Stimulated activated naive CD8-positive, alpha-beta T cell treated with anti-CD3 and anti-CD28 coated beads, Interleukin-15, amount 100 ng/mL, for 72 hours (primary cell): ENCODE data around the gene PRRG4.
A peak's percentile ranks its signal among the peaks of the same experiment; 100 is the strongest.
"Not testable (repeated sequence)": the region's sequence is repeated elsewhere in the genome, so short reads cannot be mapped to it uniquely, and the experiment has no call there.

ENCODE experiments used
- ATAC-seq: fragments of 150-1000 bp; cut with Tn5 transposase; 2 replicates; pipeline ENCODE4 v1.10.0; 2021; ENCODE audit warnings: mild to moderate bottlenecking, moderate library complexity
- DNase-seq, 2 donors: peaks; one replicate each; pipeline ENCODE4 v3.0.0; 2021 to 2022
- H3K27ac Mint-ChIP-seq, 2 donors: one replicate each; pipeline ENCODE4 v1.8.0; 2022; ENCODE audit warnings: mild to moderate bottlenecking in 2 of 2, mixed read lengths in 2 of 2, moderate library complexity in 2 of 2
- H3K27me3 Mint-ChIP-seq: one replicate; pipeline ENCODE4 v1.8.0; 2022; ENCODE audit warnings: mixed read lengths
- H3K4me1 Mint-ChIP-seq: one replicate; pipeline ENCODE4 v1.8.0; 2022; ENCODE audit warnings: mild to moderate bottlenecking, mixed read lengths
- H3K4me3 Mint-ChIP-seq, 2 donors: one replicate each; pipeline ENCODE4 v1.8.0; 2022; ENCODE audit warnings: mild to moderate bottlenecking in 2 of 2, mixed read lengths in 2 of 2, moderate library complexity in 1 of 2
- H3K9me3 Mint-ChIP-seq, 2 donors: one replicate each; pipeline ENCODE4 v1.8.0; 2022; ENCODE audit warnings: mixed read lengths in 2 of 2

The PRRG4 gene

GRCh38 chr11:32829680-32830412, at the start of gene PRRG4:
PRRG4 (plus strand) TSS chr11:32829927; CDS start chr11:32830530, 603 bp downstream.
- Mint-ChIP-seq H3K27ac (peak within 1 kb of the TSS; percentile 77 to 91), H3K9me3 (no peaks in the 10 kb centered on the region), H3K4me3 (peak within 1 kb of the TSS; percentile 91 to 93), H3K4me1 (peaks cover 8% of the 10 kb centered on the region), H3K27me3 (peaks cover 38% of the 10 kb centered on the region)
- DNase-seq (peak; percentile 46 to 55), ATAC-seq (peak; percentile 83)

- H3K4me1 Mint-ChIP-seq, DNase-seq, H3K27ac Mint-ChIP-seq, H3K9me3 Mint-ChIP-seq, ATAC-seq, H3K4me3 Mint-ChIP-seq, H3K27me3 Mint-ChIP-seq: not testable (repeated sequence)
Observed at GRCh38 chr11:32780839-32781238, 48.9 kb upstream of the PRRG4 start.

GRCh38 chr11:32781721-32782120, 48.0 kb upstream of the PRRG4 start:
- ATAC-seq: no peak
- no peaks in the 10 kb centered on the region for H3K9me3 Mint-ChIP-seq

GRCh38 chr11:32785262-32785661, 44.5 kb upstream of the PRRG4 start:
- ATAC-seq (no peak), DNase-seq (no peak)
- H3K4me3 Mint-ChIP-seq: no peak overlapping the region
- H3K27ac Mint-ChIP-seq: no peak overlapping the region
- no peaks in the 10 kb centered on the region for H3K27me3 Mint-ChIP-seq
- no peaks in the 10 kb centered on the region for H3K9me3 Mint-ChIP-seq
- no peaks in the 10 kb centered on the region for H3K4me1 Mint-ChIP-seq

More at GRCh38 chr11:32781721-32782120, 48.0 kb upstream of the PRRG4 start:
- H3K27ac Mint-ChIP-seq: no peak overlapping the region
- H3K4me1 Mint-ChIP-seq: no peaks in the 10 kb centered on the region
- H3K27me3 Mint-ChIP-seq: no peaks in the 10 kb centered on the region
- DNase-seq: no peak
- H3K4me3 Mint-ChIP-seq: no peak overlapping the region

GRCh38 chr11:32786811-32787210, 42.9 kb upstream of the PRRG4 start:
- H3K27me3 Mint-ChIP-seq: no peaks in the 10 kb centered on the region
- DNase-seq (no peak), ATAC-seq (no peak)
- H3K27ac Mint-ChIP-seq: no peak overlapping the region
- H3K9me3 Mint-ChIP-seq: no peaks in the 10 kb centered on the region
- H3K4me1 Mint-ChIP-seq: no peaks in the 10 kb centered on the region
- no peak overlapping the region for H3K4me3 Mint-ChIP-seq

GRCh38 chr11:32790916-32791315, 38.8 kb upstream of the PRRG4 start:
- DNase-seq: no peak
- ATAC-seq: no peak
- H3K4me3 Mint-ChIP-seq: no peak overlapping the region
- H3K9me3 Mint-ChIP-seq: no peaks in the 10 kb centered on the region
- H3K27ac Mint-ChIP-seq: no peak overlapping the region
- H3K4me1 Mint-ChIP-seq: no peaks in the 10 kb centered on the region
- no peaks in the 10 kb centered on the region for H3K27me3 Mint-ChIP-seq

- ATAC-seq (no peak), DNase-seq (no peak)
- Mint-ChIP-seq H3K27ac (no peak overlapping the region), H3K4me1 (no peaks in the 10 kb centered on the region), H3K4me3 (no peak overlapping the region), H3K9me3 (no peaks in the 10 kb centered on the region), H3K27me3 (no peaks in the 10 kb centered on the region)
Observed at GRCh38 chr11:32792111-32792947, 37.4 kb upstream of the PRRG4 start.

- H3K9me3 Mint-ChIP-seq: no peaks in the 10 kb centered on the region
- peak overlapping the region in 1 of 2 donors; percentile 25 for H3K4me3 Mint-ChIP-seq
- peak; percentile 52 to 60 for DNase-seq
- ATAC-seq: peak; percentile 75
- H3K27me3 Mint-ChIP-seq: no peaks in the 10 kb centered on the region
- H3K4me1 Mint-ChIP-seq: no peaks in the 10 kb centered on the region
- no peak overlapping the region for H3K27ac Mint-ChIP-seq
Observed at GRCh38 chr11:32792948-32793475, 36.7 kb upstream of the PRRG4 start.

GRCh38 chr11:32794439-32794838, 35.3 kb upstream of the PRRG4 start, which contains the start of gene CCDC73:
CCDC73 (minus strand) TSS chr11:32794662; CDS start chr11:32760243, 34,419 bp downstream.
- DNase-seq (no peak), ATAC-seq (no peak)
- no peaks in the 10 kb centered on the region for H3K9me3 Mint-ChIP-seq
- no peaks in the 10 kb centered on the region for H3K27me3 Mint-ChIP-seq
- H3K4me3 Mint-ChIP-seq: no peak within 1 kb of the TSS
- no peaks in the 10 kb centered on the region for H3K4me1 Mint-ChIP-seq
- H3K27ac Mint-ChIP-seq: no peak within 1 kb of the TSS

- H3K4me3 Mint-ChIP-seq: no peak overlapping the region
- ATAC-seq (no peak), DNase-seq (no peak)
- no peaks in the 10 kb centered on the region for H3K4me1 Mint-ChIP-seq
- H3K27ac Mint-ChIP-seq: no peak overlapping the region
- no peaks in the 10 kb centered on the region for H3K9me3 Mint-ChIP-seq
- no peaks in the 10 kb centered on the region for H3K27me3 Mint-ChIP-seq
Observed at GRCh38 chr11:32796425-32796824, 33.3 kb upstream of the PRRG4 start.

- no peaks in the 10 kb centered on the region for H3K4me1 Mint-ChIP-seq
- peak; percentile 93 for ATAC-seq
- no peaks in the 10 kb centered on the region for H3K9me3 Mint-ChIP-seq
- H3K27me3 Mint-ChIP-seq: no peaks in the 10 kb centered on the region
- no peak overlapping the region for H3K4me3 Mint-ChIP-seq
- H3K27ac Mint-ChIP-seq: no peak overlapping the region
- DNase-seq: peak; percentile 24 to 53
Observed at GRCh38 chr11:32809313-32809712, 20.4 kb upstream of the PRRG4 start.

GRCh38 chr11:32817181-32817851, 12.4 kb upstream of the PRRG4 start:
- H3K9me3 Mint-ChIP-seq: no peaks in the 10 kb centered on the region
- ATAC-seq: peak; percentile 66
- no peaks in the 10 kb centered on the region for H3K27me3 Mint-ChIP-seq
- H3K4me1 Mint-ChIP-seq: peaks cover 16% of the 10 kb centered on the region
- H3K27ac Mint-ChIP-seq: no peak overlapping the region
- no peak overlapping the region for H3K4me3 Mint-ChIP-seq
- DNase-seq: no peak

GRCh38 chr11:32817852-32818183, 11.9 kb upstream of the PRRG4 start:
- H3K27ac Mint-ChIP-seq: no peak overlapping the region
- ATAC-seq: peak; percentile 49

GRCh38 chr11:32819187-32819586, 10.5 kb upstream of the PRRG4 start:
- no peaks in the 10 kb centered on the region for H3K9me3 Mint-ChIP-seq
- peaks cover 17% of the 10 kb centered on the region for H3K4me1 Mint-ChIP-seq
- no peak overlapping the region for H3K27ac Mint-ChIP-seq
- no peaks in the 10 kb centered on the region for H3K27me3 Mint-ChIP-seq
- DNase-seq (no peak), ATAC-seq (no peak)
- no peak overlapping the region for H3K4me3 Mint-ChIP-seq

More at GRCh38 chr11:32817852-32818183, 11.9 kb upstream of the PRRG4 start:
- DNase-seq: no peak
- peaks cover 17% of the 10 kb centered on the region for H3K4me1 Mint-ChIP-seq
- H3K9me3 Mint-ChIP-seq: no peaks in the 10 kb centered on the region
- no peaks in the 10 kb centered on the region for H3K27me3 Mint-ChIP-seq
- H3K4me3 Mint-ChIP-seq: no peak overlapping the region

GRCh38 chr11:32820497-32820896, 9.2 kb upstream of the PRRG4 start:
- ATAC-seq (no peak), DNase-seq (no peak)
- no peaks in the 10 kb centered on the region for H3K27me3 Mint-ChIP-seq

More at GRCh38 chr11:32820497-32820896, 9.2 kb upstream of the PRRG4 start:
- Mint-ChIP-seq H3K27ac (no peak overlapping the region), H3K4me3 (no peak overlapping the region), H3K9me3 (no peaks in the 10 kb centered on the region), H3K4me1 (peaks cover 17% of the 10 kb centered on the region)
